ENCODE data around the gene EDA. TPM values are rescaled to one million over a fixed set of nuclear protein-coding genes. Genes with fewer than 3 reads are reported as not detected.

Gene EDA
- total RNA-seq (2014; rRNA removed; shearing (Covaris generic)), result 1.1 and 1.5 TPM in 2 replicates

- peak; percentile 68 for DNase-seq (ENCODE audit: low spot score)
These were observed at the start of gene EDA for GRCh38 chrX:69615779-69616456. Gene EDA, plus strand, starts transcription at chrX:69616113.

- DNase-seq (ENCODE audit: low spot score), result no peak
These were observed 47.1 kb upstream of the EDA start for GRCh38 chrX:69568828-69569227.

GRCh38 chrX:69597399-69597798 lies 18.5 kb upstream of the EDA start:
- no peak for DNase-seq (ENCODE audit: low spot score)

- no peak for DNase-seq (ENCODE audit: low spot score)
These were observed 15.7 kb upstream of the EDA start for GRCh38 chrX:69600182-69600581.

- DNase-seq (ENCODE audit: low spot score), result peak; percentile 8
These were observed 12.2 kb upstream of the EDA start for GRCh38 chrX:69603566-69604194.

GRCh38 chrX:69605521-69605920 lies 10.4 kb upstream of the EDA start:
- DNase-seq (ENCODE audit: low spot score), result no peak

DNA sequence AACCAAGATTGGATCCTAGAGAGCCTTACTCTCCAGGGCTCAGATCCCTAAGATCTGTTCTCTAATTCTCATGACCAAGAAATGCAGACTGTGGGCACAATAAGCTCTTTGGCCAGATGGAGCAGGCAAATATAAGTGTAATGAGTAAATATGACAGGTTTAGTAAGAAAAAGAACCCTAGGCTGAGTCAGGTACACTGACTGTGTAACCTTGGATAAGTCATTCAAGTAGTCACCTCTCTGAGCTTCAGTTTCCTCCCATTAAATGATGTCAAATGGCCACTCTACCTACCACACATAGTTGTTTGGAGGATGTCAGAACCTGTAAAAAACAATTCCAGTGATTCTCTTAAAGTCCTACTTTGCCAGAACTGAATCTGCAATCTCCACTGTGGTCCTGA lies 8.3 kb upstream of the EDA start:
- DNase-seq (ENCODE audit: low spot score), result no peak

DNA sequence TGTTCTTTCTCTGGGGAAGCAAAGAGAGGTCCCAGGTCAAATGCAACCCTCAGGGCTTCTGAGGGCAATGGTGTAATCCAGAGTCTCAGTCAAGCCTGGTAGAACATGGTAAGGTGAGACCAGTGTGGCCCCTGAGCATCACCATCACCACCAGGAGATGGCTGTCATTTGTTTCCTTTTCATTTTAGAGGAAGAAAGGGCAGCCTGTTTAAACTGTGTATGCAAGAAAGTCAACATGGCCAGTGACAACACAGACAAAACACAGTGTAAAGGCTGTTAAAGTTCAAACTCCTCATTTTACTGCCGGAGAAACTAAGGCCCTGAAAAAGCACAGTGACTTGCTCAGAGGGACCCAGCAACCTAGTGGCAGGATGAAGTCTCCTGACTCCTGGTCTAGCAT lies 2.0 kb upstream of the EDA start:
- no peak for DNase-seq (ENCODE audit: low spot score)

DNA sequence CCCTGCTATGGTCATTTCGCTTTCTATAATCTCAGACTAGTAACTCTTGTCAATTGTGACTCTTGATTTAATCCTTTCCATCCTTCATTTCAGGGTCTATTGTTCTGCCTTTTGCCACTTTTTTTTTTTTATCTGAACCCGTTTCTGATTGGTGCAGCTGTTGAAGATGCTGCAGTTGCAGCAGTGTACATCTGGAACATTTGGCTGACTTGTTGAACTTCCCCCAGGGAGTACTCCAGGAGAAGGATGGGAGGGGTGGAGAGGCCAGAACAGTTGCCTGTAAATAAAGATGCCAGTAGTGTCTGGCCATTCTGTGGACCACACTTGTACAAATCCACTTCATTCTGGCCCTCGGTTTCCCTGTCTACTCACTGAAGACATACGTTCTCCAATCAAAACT lies 1.0 kb upstream of the EDA start:
- no peak for DNase-seq (ENCODE audit: low spot score)

- DNase-seq (ENCODE audit: low spot score), result no peak
These were observed 571 bp upstream of the EDA start for GRCh38 chrX:69615342-69615741.

DNA sequence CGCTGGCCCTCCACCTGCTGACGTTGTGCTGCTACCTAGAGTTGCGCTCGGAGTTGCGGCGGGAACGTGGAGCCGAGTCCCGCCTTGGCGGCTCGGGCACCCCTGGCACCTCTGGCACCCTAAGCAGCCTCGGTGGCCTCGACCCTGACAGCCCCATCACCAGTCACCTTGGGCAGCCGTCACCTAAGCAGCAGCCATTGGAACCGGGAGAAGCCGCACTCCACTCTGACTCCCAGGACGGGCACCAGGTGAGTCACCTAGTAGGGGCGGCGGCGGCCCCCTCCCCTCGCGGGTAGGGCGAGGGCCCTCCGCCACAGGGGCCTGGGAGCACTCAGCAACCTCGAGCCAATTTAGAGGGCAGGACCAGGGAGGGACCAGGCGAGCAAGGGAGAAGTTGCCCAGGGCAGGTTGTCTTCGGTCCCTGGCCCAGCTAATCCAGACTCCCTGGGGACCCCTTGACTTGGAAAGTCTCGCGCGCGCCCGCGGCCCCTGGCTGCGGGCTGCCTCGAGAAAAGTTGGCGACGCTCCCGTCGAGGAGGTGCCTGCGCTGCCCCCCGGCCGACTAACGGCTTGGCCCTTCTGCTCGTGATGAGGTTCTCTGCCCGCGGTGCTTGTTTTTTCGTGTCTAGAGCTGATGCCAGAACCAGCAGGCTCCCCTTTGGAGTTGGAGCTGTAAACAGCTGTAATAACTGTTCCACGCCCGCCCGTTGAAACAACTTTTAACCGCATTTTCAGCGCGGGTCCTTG lies 717 bp downstream of the EDA start:
- peak; percentile 2 for DNase-seq (ENCODE audit: low spot score)

DNA sequence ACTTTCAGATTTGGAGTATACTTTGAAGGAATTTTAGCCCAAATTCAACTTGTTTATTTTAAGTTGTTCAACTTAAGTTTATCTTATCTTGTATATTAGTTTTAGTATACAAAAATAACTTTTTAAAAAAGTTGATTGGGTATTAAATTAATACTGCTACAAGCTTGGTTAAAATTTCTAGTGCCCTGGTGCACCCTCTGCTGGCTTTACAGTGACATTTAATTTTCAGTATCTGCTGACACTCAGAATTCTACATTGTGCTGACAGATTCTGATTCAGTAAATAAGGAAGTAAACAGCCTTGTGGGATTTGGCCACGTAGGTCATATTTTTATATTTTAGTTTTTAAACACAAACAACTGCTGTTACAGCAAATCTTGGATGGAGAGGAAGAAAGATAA lies 2.9 kb downstream of the EDA start:
- peak; percentile 6 for DNase-seq (ENCODE audit: low spot score)

DNA sequence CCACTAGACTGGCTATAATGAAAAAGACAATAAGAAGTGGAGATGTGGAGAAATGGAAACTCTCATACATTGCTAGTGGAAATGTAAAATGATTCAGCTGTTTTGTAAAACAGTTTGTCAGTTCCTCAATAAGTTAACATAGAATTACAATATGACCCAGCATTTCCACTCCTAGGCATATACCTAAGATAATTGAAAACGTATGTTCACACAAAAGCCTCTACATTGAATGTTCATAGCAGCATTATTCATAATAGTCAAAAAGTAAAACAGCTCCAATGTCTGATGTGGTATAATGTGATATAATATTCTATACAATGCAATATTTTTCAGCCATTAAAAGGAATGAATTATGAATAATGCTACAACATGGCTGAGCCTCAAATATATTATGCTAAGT lies 10.2 kb downstream of the EDA start:
- no peak for DNase-seq (ENCODE audit: low spot score)

- no peak for DNase-seq (ENCODE audit: low spot score)
These were observed 11.8 kb downstream of the EDA start for GRCh38 chrX:69627744-69628143.

DNA sequence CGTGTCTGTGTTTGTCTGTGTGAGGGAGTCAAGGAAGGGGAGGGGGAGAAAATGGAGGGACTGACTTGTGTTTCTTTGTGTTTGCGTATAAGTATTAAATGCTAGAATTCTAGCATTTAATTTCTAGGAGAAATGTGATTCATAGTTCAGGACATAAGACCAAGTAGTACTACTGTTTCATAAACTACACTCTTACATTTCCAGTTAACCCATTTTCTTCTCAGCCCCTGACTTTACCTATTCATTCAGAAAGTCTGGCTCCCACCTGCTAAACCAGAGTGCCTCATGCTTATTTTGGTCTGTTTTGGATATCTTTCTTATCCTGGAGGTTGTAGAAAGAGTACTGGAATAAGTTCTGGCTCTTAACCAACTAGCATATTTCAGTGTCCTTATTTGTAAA lies 14.2 kb downstream of the EDA start:
- DNase-seq (ENCODE audit: low spot score), result no peak

- DNase-seq (ENCODE audit: low spot score), result no peak
These were observed 48.8 kb downstream of the EDA start for GRCh38 chrX:69664693-69665092.

- DNase-seq (ENCODE audit: low spot score), result no peak
These were observed 54.2 kb downstream of the EDA start for GRCh38 chrX:69670001-69670555.

DNA sequence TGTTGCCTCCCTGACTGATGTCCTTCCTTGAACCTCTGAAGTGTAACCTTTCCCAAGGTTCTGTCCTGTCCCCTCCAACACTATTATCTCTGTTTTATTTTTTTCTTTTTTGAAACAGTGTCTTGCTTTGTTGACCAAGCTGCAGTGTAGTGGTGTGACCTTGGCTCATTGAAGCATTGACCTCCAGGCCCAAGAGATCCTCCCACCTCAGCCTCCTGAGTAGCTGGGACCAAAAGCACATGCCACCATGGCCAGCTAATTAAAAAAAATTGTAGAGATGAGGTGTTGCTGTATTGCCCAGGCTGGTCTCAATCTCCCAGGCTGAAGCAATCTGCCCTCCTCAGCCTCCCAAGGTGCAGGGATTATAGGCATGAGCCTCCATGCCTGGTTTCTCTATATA lies 59.0 kb downstream of the EDA start:
- DNase-seq (ENCODE audit: low spot score), result no peak

- DNase-seq (ENCODE audit: low spot score), result no peak
These were observed 89.9 kb downstream of the EDA start for GRCh38 chrX:69705818-69706217.

DNA sequence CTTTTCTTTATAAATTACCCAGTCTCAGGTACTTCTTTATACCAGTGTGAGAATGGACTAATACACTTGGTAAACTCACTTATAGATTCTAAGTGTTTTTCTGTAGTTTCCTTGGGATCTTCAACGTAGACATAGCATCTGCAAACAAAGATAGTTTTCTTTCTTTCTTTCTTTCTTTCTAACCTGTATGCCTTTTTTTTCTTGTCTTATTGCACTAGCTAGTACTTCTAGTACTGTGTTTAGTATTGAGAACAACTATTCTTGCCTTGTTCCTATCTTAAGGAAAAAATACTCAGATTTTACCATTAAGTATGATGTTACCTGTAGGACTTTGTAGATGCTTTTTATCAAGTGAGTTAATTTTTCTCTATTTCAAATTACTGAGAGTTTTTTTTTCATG lies 102.2 kb downstream of the EDA start:
- no peak for DNase-seq (ENCODE audit: low spot score)

- DNase-seq (ENCODE audit: low spot score), result no peak
These were observed 108.4 kb downstream of the EDA start for GRCh38 chrX:69724307-69724706.

DNA sequence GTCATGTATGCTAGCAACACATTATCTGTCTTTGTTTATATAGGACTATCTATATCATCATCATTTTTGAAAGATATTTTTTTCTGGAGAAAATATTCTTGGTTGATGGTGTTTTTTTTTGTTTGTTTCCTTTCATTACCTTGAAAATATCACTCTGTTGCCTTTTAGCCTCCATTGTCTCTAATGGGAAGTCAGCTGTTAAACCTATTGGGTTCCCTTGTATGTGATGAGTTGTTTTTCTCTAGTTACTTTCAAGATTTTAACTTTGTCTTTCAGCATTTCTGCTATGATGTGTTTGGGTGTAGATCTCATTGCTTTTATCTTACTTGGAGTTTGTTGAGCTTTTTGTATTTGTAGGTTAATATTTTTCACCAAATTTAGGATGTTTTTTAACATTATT lies 124.4 kb downstream of the EDA start:
- no peak for DNase-seq (ENCODE audit: low spot score)

GRCh38 chrX:69741721-69742120 lies 125.8 kb downstream of the EDA start:
- DNase-seq (ENCODE audit: low spot score), result no peak

Measured in H4 (cell line).